H1 (cell line): ENCODE results near the gene SPTBN1. TPM values are rescaled to one million over a fixed set of nuclear protein-coding genes. Genes with fewer than 3 reads are reported as not detected.

Source experiments
- CTCF ChIA-PET: fragments of 300-600 bp; sonication (Branson Sonifier 250); formaldehyde crosslinking; loops from one replicate; lab custom pipeline; 2021; ENCODE audit not compliant: partially characterized antibody; lab: Charles Lee
- POLR2A ChIA-PET: fragments of 300-600 bp; sonication (Branson Sonifier 250); formaldehyde crosslinking; loops from one replicate; lab custom pipeline; 2021; ENCODE audit warnings: inconsistent platforms; ENCODE audit not compliant: partially characterized antibody; lab: Charles Lee
- DNase-seq, 2 experiments: peaks; one replicate each; pipeline versions ENCODE4 v3.0.0 to v3.0.0-alpha.2; 2010 to 2022; ENCODE audit warnings: low spot score in 2 of 2, low read depth in 1 of 2, mixed read lengths in 1 of 2
- FAIRE-seq: peaks from 2 replicates; lab custom pipeline; 2011; peaks lifted over from hg19 to GRCh38; lab: Jason Lieb, UNC
- H2AFZ ChIP-seq: 2 replicates; pipeline ENCODE4 v1.8.1; 2012; ENCODE audit warnings: low read length, inconsistent platforms
- H2AK5ac ChIP-seq: 2 replicates; pipeline ENCODE4 v1.6.1; 2013; ENCODE audit warnings: low read depth, low read length
- H2BK120ac ChIP-seq: replicated peaks from 2 replicates; pipeline ENCODE3; 2013; ENCODE audit warnings: low read depth, low read length, inconsistent platforms
- H2BK12ac ChIP-seq: 2 replicates; pipeline ENCODE4 v1.6.1; 2013; ENCODE audit warnings: low read depth, low read length
- H2BK15ac ChIP-seq: 2 replicates; pipeline ENCODE4 v1.6.1; 2013; ENCODE audit warnings: low read length
- H2BK20ac ChIP-seq: 2 replicates; pipeline ENCODE4 v1.6.1; 2013; ENCODE audit warnings: low read length
- H2BK5ac ChIP-seq: 2 replicates; pipeline ENCODE4 v1.6.1; 2013; ENCODE audit warnings: low read depth, low read length
- H3K14ac ChIP-seq: 2 replicates; pipeline ENCODE4 v1.6.1; 2013; ENCODE audit warnings: inconsistent platforms; ENCODE audit not compliant: insufficient read length
- H3K18ac ChIP-seq: 2 replicates; pipeline ENCODE4 v1.6.1; 2013; ENCODE audit warnings: low read length; ENCODE audit errors: extremely low read depth
- H3K23ac ChIP-seq: 2 replicates; pipeline ENCODE4 v1.6.1; 2013; ENCODE audit warnings: inconsistent platforms; ENCODE audit not compliant: insufficient read length
- H3K23me2 ChIP-seq: 2 replicates; pipeline ENCODE4 v1.6.1; 2013; ENCODE audit warnings: low read depth, low read length
- H3K27ac ChIP-seq: 2 replicates; pipeline ENCODE4 v1.6.1; 2011; ENCODE audit warnings: low read depth, low read length, inconsistent platforms
- H3K27me3 ChIP-seq, 4 experiments: replicated peaks in 1 of 4; 1 replicate in 1 of 4; 2 replicates in 3 of 4; pipeline versions ENCODE4 v1.6.1 to v1.8.1; 2011 to 2013; ENCODE audit warnings: low read length in 3 of 4, mild to moderate bottlenecking in 3 of 4, inconsistent platforms in 2 of 4, mixed read lengths in 2 of 4, moderate library complexity in 1 of 4; ENCODE audit not compliant: control insufficient read depth in 3 of 4, insufficient read depth in 3 of 4; ENCODE audit errors: extremely low read depth in 1 of 4
- H3K36me3 ChIP-seq, 4 experiments: 2 replicates each; pipeline versions ENCODE4 v1.6.1 to v1.8.1; 2011 to 2013; ENCODE audit warnings: mild to moderate bottlenecking in 4 of 4, low read length in 3 of 4, moderate library complexity in 2 of 4, control low read depth in 1 of 4, inconsistent platforms in 1 of 4; ENCODE audit not compliant: insufficient read depth in 4 of 4, control insufficient read depth in 2 of 4
- H3K4ac ChIP-seq: replicated peaks from 2 replicates; pipeline ENCODE3; 2013; ENCODE audit warnings: low read length, low read depth, mixed read lengths, inconsistent platforms; ENCODE audit not compliant: insufficient read length
- H3K4me1 ChIP-seq, 4 experiments: replicated peaks in 1 of 4; 1 replicate in 1 of 4; 2 replicates in 3 of 4; pipeline versions ENCODE4 v1.6.1 to v1.8.1; 2011 to 2013; ENCODE audit warnings: low read length in 3 of 4, inconsistent platforms in 2 of 4, mixed read lengths in 1 of 4; ENCODE audit not compliant: insufficient read depth in 4 of 4, control insufficient read depth in 3 of 4
- H3K4me2 ChIP-seq, 2 experiments: 2 replicates each; pipeline versions ENCODE4 v1.6.1 to v1.8.1; 2011 to 2013; ENCODE audit warnings: low read depth in 2 of 2, low read length in 2 of 2, control low read depth in 1 of 2, inconsistent platforms in 1 of 2, mild to moderate bottlenecking in 1 of 2; ENCODE audit not compliant: insufficient read depth in 1 of 2
- H3K4me3 ChIP-seq, 4 experiments: fragments of 200-600, 300-600 bp in 1 of 4; sonication (generic), shearing (Covaris generic), sonication (Bioruptor Twin) in 1 of 4; 2 replicates each; pipeline versions ENCODE4 v1.5.1 to v1.8.1; 2011 to 2016; ENCODE audit warnings: low read length in 4 of 4, low read depth in 3 of 4, control low read depth in 2 of 4, inconsistent platforms in 2 of 4, mild to moderate bottlenecking in 2 of 4, mixed read lengths in 1 of 4, moderate library complexity in 1 of 4; ENCODE audit not compliant: insufficient read depth in 2 of 4; ENCODE audit errors: extremely low read depth in 1 of 4
- H3K56ac ChIP-seq: replicated peaks from 2 replicates; pipeline ENCODE3; 2013; ENCODE audit warnings: low read depth, mild to moderate bottlenecking, mixed read lengths, low read length, inconsistent platforms; ENCODE audit not compliant: insufficient read length
- H3K79me1 ChIP-seq: 2 replicates; pipeline ENCODE4 v1.6.1; 2013; ENCODE audit warnings: low read depth, low read length, control low read depth
- H3K79me2 ChIP-seq, 2 experiments: 2 replicates each; pipeline versions ENCODE4 v1.6.1 to v1.8.1; 2012 to 2013; ENCODE audit warnings: low read length in 2 of 2, mild to moderate bottlenecking in 2 of 2, inconsistent platforms in 1 of 2; ENCODE audit not compliant: insufficient read depth in 2 of 2, control insufficient read depth in 1 of 2
- H3K9ac ChIP-seq, 4 experiments: replicated peaks in 1 of 4; 1 replicate in 1 of 4; 2 replicates in 3 of 4; pipeline versions ENCODE4 v1.6.1 to v1.8.1; 2011 to 2013; ENCODE audit warnings: low read depth in 3 of 4, low read length in 3 of 4, control low read depth in 2 of 4, mild to moderate bottlenecking in 2 of 4, moderate library complexity in 2 of 4, inconsistent platforms in 1 of 4; ENCODE audit errors: extremely low read depth in 1 of 4
- H3K9me3 ChIP-seq, 2 experiments: 2 replicates each; pipeline versions ENCODE4 v1.6.1 to v1.8.1; 2012 to 2013; ENCODE audit warnings: mild to moderate bottlenecking in 2 of 2, moderate library complexity in 2 of 2, control low read depth in 1 of 2, inconsistent platforms in 1 of 2, low read depth in 1 of 2, low read length in 1 of 2, mixed read lengths in 1 of 2; ENCODE audit not compliant: insufficient read depth in 2 of 2
- H4K20me1 ChIP-seq, 2 experiments: replicated peaks in 1 of 2; 2 replicates each; pipeline versions ENCODE3 to v1.8.1; 2011 to 2013; ENCODE audit warnings: inconsistent platforms in 2 of 2, low read length in 2 of 2, mild to moderate bottlenecking in 1 of 2; ENCODE audit not compliant: insufficient read depth in 2 of 2, control insufficient read depth in 1 of 2
- H4K5ac ChIP-seq: 2 replicates; pipeline ENCODE4 v1.6.1; 2013; ENCODE audit warnings: low read length, low read depth, mixed read lengths, inconsistent platforms; ENCODE audit not compliant: insufficient read length
- H4K8ac ChIP-seq: 2 replicates; pipeline ENCODE4 v1.8.0; 2013; ENCODE audit warnings: mild to moderate bottlenecking, moderate library complexity, low read length, inconsistent platforms; ENCODE audit not compliant: insufficient read depth; ENCODE audit errors: extremely low read depth
- H4K91ac ChIP-seq: replicated peaks from 2 replicates; pipeline ENCODE3; 2013; ENCODE audit warnings: low read length, mixed read lengths, inconsistent platforms; ENCODE audit not compliant: insufficient read length
- CHD1 ChIP-seq: IDR thresholded peaks from 2 replicates; pipeline ENCODE4 v1.6.1; 2012; ENCODE audit warnings: low read depth, low read length, improper control_type of control experiment
- WGBS, 2 experiments: shearing (Covaris generic) in 1 of 2; methylation state at CpG; one replicate each; pipeline versions ENCODE4 v1.1.6 to v1.1.7; 2013 to 2015; ENCODE audit warnings: low lambda C conversion rate in 2 of 2, mixed read lengths in 2 of 2, inconsistent platforms in 1 of 2, low coverage in 1 of 2, missing lambda C conversion rate in 1 of 2; ENCODE audit not compliant: insufficient replicate concordance in 2 of 2, insufficient coverage in 1 of 2, insufficient read length in 1 of 2; ENCODE audit errors: extremely low coverage in 1 of 2, missing lambda C conversion rate in 1 of 2; 5-methylcytosine and 5-hydroxymethylcytosine counted together
- polyA plus RNA-seq, 7 experiments: library from polyadenylated mRNA; depleted of rRNA in 3 of 7; stranded (reverse) in 5 of 7; unstranded in 2 of 7; fragments of >200 nt in 5 of 7; fragments of 200-250 nt in 2 of 7; gene quantifications; 1 replicate in 5 of 7; 2 replicates in 1 of 7; 4 replicates in 1 of 7; pipeline versions ENCODE4 v1.2.1 to v1.2.3, GENCODE V29; 2011 to 2013; ENCODE audit warnings: missing spikeins in 2 of 7, mixed read lengths in 2 of 7
- total RNA-seq: library from RNA; stranded (reverse); fragmentation: NEBNext Ultra II Directional; extraction: Animal tissue kit (Norgen Biotek cat#: 25700); gene quantifications from 2 replicates; pipeline ENCODE4 v1.2.1, GENCODE V29; 2021

Gene SPTBN1
- total and polyA plus RNA-seq, 2 of the 8 experiments (the other 6 are each of a cell fraction or from before 2014, with no cell fraction given): 31.8 to 180 TPM

GRCh38 chr2:54535599-54536195 is 79.6 kb downstream of the SPTBN1 start:
- H3K9ac ChIP-seq: no peak overlapping the region
- H3K36me3 ChIP-seq: no peaks in the 10 kb centered on the region; a peak in 1 of 8 replicates
- 85% methylated on average over 3 of the region's 4 CpGs; no CpG with 5 or more reads in 1 of the 2 experiments for WGBS, 2 experiments

More at GRCh38 chr2:54535599-54536195, 79.6 kb downstream of the SPTBN1 start:
- no peak overlapping the region for H3K56ac ChIP-seq
- H3K23me2 ChIP-seq: no peaks in the 10 kb centered on the region
- no peak overlapping the region for H2BK5ac ChIP-seq
- no peak overlapping the region for H3K4me3 ChIP-seq
- H3K4me1 ChIP-seq: no peaks in the 10 kb centered on the region
- FAIRE-seq (no peak), DNase-seq (no peak)
- no peak overlapping the region for H2BK12ac ChIP-seq
- H4K5ac ChIP-seq: no peak overlapping the region
- no peaks in the 10 kb centered on the region for H3K79me1 ChIP-seq
- H4K91ac ChIP-seq: no peak overlapping the region
- H4K8ac ChIP-seq: no peak overlapping the region
- no peak overlapping the region for H3K23ac ChIP-seq
- TF ChIP-seq CHD1: no peak
- CTCF ChIA-PET: interaction anchor here (1.9 to 2.4 kb wide), 2 partner anchors 13 kb away, joined by 6 to 12 read pairs; no protein-coding TSS in a partner anchor
- no peak overlapping the region for H2AFZ ChIP-seq
- H3K4me2 ChIP-seq: no peak overlapping the region
- no peaks in the 10 kb centered on the region for H3K79me2 ChIP-seq
- no peak overlapping the region for H3K4ac ChIP-seq
- no peak overlapping the region for H2BK20ac ChIP-seq
- no peak overlapping the region for H3K18ac ChIP-seq
- H2BK15ac ChIP-seq: no peak overlapping the region
- H2BK120ac ChIP-seq: no peak overlapping the region
- H3K14ac ChIP-seq: no peak overlapping the region
- no peak overlapping the region for H3K27ac ChIP-seq
- POLR2A ChIA-PET: interaction anchor here (1.1 to 6.0 kb wide), 2 partner anchors 15 to 23 kb away, joined by 5 to 30 read pairs; no protein-coding TSS in a partner anchor
- no peak overlapping the region for H2AK5ac ChIP-seq
- H4K20me1 ChIP-seq: peaks cover 2% of the 10 kb centered on the region in 2 experiments
- H3K27me3 ChIP-seq: no peaks in the 10 kb centered on the region
- H3K9me3 ChIP-seq: no peaks in the 10 kb centered on the region
